LNCAP (cell line): ENCODE data around the gene ZNF565.

Experiments
- TF ChIP-seq, protein P1 (sequence below): fragments of 450-650 bp; IDR thresholded peaks from 2 replicates; pipeline ENCODE4 v1.5.1; 2017; ENCODE audit warnings: mild to moderate bottlenecking

ZNF565 gene

DNA sequence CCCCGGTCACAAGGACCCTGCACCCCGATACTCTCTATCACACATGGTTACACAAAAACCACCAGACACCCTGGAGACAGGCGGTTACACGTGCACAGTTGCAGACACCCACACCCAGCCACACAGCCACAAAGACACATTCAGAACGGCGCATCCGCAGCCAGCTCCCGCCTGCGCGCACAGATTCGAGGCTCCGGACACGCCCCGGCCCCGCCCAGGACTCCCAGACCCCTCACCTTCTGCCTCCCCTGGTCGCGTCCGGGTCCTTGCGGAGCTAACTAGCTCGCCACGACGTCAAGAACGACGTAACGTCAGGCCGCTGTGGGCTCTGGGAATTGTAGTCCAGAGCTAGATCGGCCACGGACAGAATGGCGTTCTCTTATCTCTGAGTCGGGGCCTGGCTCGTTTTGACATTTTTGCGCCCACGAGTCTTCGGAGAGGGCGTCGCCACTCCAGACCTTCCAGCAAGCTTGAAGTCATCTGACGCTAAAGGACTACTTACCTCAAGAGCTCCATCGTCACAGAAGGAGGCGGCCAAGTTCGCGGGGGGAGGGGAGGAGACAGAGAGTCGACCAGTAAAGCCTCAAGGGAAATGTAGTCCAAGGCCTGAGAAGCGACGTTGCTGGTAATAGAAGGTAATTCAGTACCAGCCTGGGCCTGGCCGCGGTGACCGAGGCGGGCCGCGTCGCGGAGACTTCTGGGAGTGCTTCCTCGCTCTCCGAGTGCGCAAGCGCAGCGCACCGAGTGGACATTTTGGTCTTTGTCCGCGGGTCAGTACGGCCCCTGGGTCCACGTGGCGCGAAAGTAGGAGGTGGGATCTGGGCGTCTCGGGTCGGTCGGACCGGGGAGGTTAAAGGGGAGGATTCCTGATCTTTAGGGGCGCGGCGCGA lies at the start of gene ZNF565, which contains the start of gene ZNF146:
Gene ZNF565, minus strand, starts transcription at position 280 of the 890 bp plus-strand sequence. CDS start 12,680 bp downstream, outside the sequence.
Gene ZNF146, plus strand, starts transcription at position 721 of the 890 bp plus-strand sequence. CDS start 21,335 bp downstream, outside the sequence.
- TF ChIP-seq, protein P1, sequence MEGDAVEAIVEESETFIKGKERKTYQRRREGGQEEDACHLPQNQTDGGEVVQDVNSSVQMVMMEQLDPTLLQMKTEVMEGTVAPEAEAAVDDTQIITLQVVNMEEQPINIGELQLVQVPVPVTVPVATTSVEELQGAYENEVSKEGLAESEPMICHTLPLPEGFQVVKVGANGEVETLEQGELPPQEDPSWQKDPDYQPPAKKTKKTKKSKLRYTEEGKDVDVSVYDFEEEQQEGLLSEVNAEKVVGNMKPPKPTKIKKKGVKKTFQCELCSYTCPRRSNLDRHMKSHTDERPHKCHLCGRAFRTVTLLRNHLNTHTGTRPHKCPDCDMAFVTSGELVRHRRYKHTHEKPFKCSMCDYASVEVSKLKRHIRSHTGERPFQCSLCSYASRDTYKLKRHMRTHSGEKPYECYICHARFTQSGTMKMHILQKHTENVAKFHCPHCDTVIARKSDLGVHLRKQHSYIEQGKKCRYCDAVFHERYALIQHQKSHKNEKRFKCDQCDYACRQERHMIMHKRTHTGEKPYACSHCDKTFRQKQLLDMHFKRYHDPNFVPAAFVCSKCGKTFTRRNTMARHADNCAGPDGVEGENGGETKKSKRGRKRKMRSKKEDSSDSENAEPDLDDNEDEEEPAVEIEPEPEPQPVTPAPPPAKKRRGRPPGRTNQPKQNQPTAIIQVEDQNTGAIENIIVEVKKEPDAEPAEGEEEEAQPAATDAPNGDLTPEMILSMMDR, result no peak

DNA sequence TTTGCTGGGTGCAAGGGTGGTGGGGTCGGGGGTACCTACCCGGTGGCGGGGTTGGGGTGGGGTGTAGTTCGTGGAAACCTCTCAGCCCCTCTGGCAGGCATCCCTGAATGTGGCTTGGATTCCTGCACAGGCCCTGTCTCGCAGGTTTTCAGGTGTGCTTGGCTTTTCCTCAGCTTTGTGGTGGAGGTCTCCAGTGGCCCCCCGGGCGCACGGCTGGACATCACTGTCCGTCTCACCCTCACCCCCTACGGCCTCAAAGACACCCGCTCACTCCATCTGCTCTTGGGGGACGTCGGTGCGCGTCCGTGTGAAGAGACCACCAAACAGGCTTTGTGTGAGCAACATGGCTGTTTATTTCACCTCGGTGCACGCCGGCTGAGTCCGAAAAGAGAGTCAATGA lies 44.7 kb upstream of the ZNF565 start:
- TF ChIP-seq, protein P1, result no peak

DNA sequence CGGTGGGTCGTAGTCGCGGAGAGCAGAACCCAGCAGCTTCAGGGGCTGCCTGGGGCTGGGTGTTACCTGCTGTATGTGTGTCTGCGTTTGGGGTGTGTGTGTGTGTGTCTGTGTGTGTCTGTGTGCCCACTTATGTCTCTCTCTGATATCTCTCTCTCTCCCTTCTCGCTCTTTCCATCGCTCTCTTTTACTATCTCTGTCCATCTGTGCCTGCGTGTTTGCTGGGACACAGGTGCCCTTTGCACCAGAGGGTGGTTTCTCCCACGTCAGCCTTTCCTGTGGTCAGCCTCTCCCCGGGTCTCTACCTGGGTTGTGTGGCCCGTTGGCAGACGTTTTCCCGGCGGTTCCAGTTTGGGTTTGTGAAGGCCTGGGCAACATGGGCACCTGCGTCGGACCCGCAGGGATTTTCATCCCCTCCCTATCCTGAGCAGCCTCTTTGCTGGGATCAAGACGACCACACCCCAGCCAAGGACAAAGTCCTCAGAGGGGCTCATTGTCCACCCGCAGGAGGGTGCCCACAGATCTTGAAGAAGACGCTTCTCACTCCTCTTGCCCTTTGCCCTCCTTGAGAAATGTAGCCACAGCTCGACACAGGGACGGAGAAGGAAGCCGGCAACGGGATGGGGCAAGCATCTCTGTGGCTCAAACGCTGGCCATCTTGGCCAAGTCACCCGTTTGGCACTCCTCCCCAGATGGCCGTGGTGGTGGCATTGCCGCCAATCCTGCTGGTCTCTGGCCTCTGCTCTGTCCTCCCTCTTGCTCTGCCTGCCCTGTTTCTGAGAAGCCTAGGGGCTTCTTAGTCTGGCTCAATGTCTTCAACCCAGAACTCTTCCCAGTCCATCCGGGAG lies 43.8 kb upstream of the ZNF565 start:
- TF ChIP-seq, protein P1, result no peak

DNA sequence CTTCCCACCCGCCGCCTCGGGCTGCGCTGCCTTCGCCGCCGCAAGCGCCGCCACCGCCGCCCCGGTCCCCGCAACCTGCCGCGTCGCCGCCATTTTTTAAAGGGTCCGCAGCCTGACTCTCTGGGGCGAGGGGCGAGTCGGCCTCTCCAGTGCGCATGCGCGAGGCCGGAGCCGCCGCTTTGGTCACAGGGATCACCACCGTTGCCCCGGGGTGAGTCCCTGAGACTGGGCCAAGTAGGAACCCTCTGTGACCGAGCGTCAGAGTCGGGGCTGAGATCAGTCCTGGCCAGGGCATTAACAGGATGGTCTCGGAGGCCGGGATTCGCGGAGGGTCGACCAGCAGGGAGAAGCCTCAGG lies 43.0 kb upstream of the ZNF565 start:
- TF ChIP-seq, protein P1, result no peak

DNA sequence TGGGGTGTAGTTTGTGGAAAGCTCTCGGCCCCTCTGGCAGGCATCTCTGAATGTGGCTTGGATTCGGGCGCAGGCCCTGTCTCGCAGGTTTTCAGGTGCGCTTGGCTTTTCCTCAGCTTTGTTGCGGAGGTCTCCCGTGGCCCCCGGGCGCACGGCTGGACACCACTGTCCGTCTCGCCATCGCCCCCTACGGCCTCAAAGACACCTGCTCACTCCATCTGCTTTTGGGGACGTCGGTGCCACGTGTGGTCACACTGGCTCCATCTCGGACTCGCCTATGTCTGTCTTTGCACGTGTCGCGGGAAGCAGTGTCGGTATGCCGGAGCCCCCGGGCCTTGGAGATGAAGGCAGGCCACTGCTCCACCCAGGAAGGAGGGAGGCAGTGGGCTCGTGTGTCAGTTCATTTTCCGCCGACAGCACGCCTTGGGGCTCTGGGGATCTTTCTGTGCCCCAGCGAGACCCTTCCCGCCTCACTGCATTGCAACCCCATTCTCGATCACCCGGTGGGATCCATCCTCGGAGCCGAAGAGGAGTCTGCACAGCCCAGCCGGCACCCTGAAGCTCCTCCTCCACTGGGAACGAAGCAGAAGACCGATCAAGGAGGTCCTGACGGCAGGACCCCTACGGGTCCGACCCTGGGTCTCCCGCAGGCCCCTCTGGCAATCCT lies 42.5 kb upstream of the ZNF565 start:
- TF ChIP-seq, protein P1, result no peak

DNA sequence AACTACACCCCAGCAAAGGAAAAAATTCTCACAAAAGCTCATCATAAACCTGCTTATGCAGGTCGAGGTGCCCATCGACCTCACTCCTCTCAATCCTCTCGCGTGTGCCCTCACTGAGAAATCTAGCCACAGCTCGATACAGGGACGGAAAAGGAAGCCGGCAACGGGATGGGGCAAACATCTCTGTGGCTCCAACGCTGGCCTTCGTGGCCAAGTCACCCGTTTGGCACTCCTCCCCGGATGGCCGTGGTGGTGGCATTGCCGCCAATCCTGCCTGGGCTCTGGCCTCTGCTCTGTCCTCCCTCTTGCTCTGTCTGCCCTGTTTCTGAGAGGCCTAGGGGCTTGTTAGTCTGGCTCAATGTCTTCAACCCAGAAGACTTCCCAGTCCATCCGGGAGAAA lies 41.6 kb upstream of the ZNF565 start:
- TF ChIP-seq, protein P1, result no peak

DNA sequence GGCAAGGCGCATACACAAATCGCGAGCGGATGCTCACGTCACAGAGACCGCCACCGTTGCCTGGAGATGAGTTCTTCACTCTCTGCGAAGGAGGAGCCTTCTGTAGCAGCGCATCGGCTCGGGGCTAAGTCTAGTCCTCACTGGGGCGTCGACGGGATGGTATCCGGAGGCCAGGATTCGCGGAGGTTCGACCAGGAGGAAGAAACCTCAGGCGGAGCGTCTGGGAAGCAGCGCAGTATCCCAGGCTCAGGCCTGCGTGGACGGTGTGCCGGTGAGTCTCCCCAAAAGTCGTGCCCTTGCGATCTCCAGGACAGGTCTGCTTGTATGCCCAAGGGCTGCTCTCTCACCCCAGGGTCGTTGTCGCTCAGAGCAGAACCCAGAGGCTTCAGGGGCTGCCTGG lies 40.9 kb upstream of the ZNF565 start:
- TF ChIP-seq, protein P1, result no peak
